Natural killer cell (primary cell): ENCODE measurements around the gene TMEM30B. TPM values are rescaled to one million over a fixed set of nuclear protein-coding genes. Genes with fewer than 3 reads are reported as not detected.

Experiments
- ATAC-seq, 3 donors: fragments of 150-1000 bp in 2 of 3; fragments of 200-7000 bp in 1 of 3; cut with Tn5 transposase; 1 replicate in 1 of 3; 2 replicates in 2 of 3; pipeline ENCODE4 v1.10.0; 2021; ENCODE audit warnings: mild to moderate bottlenecking in 2 of 3, moderate library complexity in 2 of 3
- DNase-seq, 2 donors: peaks; one replicate each; pipeline versions ENCODE4 v3.0.0 to v3.0.0-alpha.2; 2013 to 2021; ENCODE audit warnings: mixed read lengths in 1 of 2
- H3K27ac ChIP-seq: one replicate; pipeline ENCODE4 v1.5.1; 2013; ENCODE audit warnings: mild to moderate bottlenecking, low read length
- H3K27me3 ChIP-seq: one replicate; pipeline ENCODE4 v1.6.1; 2013; ENCODE audit warnings: low read length; ENCODE audit not compliant: control insufficient read depth, insufficient read depth
- H3K36me3 ChIP-seq: one replicate; pipeline ENCODE4 v1.6.1; 2013; ENCODE audit warnings: low read length; ENCODE audit not compliant: control insufficient read depth, insufficient read depth
- H3K4me1 ChIP-seq: one replicate; pipeline ENCODE4 v1.6.1; 2013; ENCODE audit warnings: low read length; ENCODE audit not compliant: control insufficient read depth, insufficient read depth
- H3K4me3 ChIP-seq: one replicate; pipeline ENCODE4 v1.5.1; 2013; ENCODE audit warnings: low read length
- H3K9me3 ChIP-seq: one replicate; pipeline ENCODE4 v1.6.1; 2013; ENCODE audit warnings: low read length; ENCODE audit not compliant: control insufficient read depth, insufficient read depth
- H3K27ac Mint-ChIP-seq, 2 donors: one replicate each; pipeline ENCODE4 v1.8.0; 2022; ENCODE audit warnings: mild to moderate bottlenecking in 2 of 2, mixed read lengths in 2 of 2, moderate library complexity in 1 of 2
- H3K27me3 Mint-ChIP-seq, 2 donors: one replicate each; pipeline ENCODE4 v1.8.0; 2022; ENCODE audit warnings: low read depth in 2 of 2, mixed read lengths in 2 of 2
- H3K36me3 Mint-ChIP-seq: one replicate; pipeline ENCODE4 v1.8.0; 2022; ENCODE audit warnings: mixed read lengths
- H3K4me1 Mint-ChIP-seq, 2 donors: one replicate each; pipeline ENCODE4 v1.8.0; 2022; ENCODE audit warnings: mixed read lengths in 2 of 2
- H3K4me3 Mint-ChIP-seq: one replicate; pipeline ENCODE4 v1.8.0; 2022; ENCODE audit warnings: mild to moderate bottlenecking, moderate library complexity, mixed read lengths
- H3K9me3 Mint-ChIP-seq, 2 donors: one replicate each; pipeline ENCODE4 v1.8.0; 2022; ENCODE audit warnings: mixed read lengths in 2 of 2
- CTCF ChIP-seq: fragments of 200-600 bp; IDR thresholded peaks from one replicate; pipeline ENCODE4 v1.8.0; 2022; ENCODE audit warnings: antibody characterized with exemption
- WGBS: methylation state at CpG from one replicate; pipeline ENCODE4 v1.1.7; 2013; ENCODE audit warnings: missing lambda C conversion rate; ENCODE audit not compliant: insufficient coverage; 5-methylcytosine and 5-hydroxymethylcytosine counted together
- intact Hi-C: fragments of 100-400 bp; cut with micrococcal nuclease; formaldehyde crosslinking; loops from one replicate; pipeline ENCODE4 v1.14.2; 2022
- total RNA-seq, 4 donors: library from RNA; stranded (reverse); fragments of 120-200 nt in 1 of 4; gene quantifications; one replicate each; pipeline versions ENCODE4 v1.2.3 to v1.2.4, GENCODE V29; 2013 to 2022

Gene TMEM30B
- total RNA-seq, 3 donors from 2014 or later (not counting 1 experiment from before 2014, with no cell fraction given), result 1.0 to 1.4 (median 1.3) TPM

- Histone ChIP-seq H3K27ac (no peak overlapping the region), H3K36me3 (no peaks in the 10 kb centered on the region), H3K9me3 (no peaks in the 10 kb centered on the region), H3K4me3 (no peak overlapping the region), H3K27me3 (no peaks in the 10 kb centered on the region), H3K4me1 (no peaks in the 10 kb centered on the region)
- TF ChIP-seq CTCF, result no peak
- DNase-seq (no peak), ATAC-seq (peak in 1 of 3 donors; percentile 8)
- no peaks in the 10 kb centered on the region for H3K9me3 Mint-ChIP-seq
- 40% methylated on average over 4 of the region's 4 CpGs for WGBS
- H3K27me3 Mint-ChIP-seq, result peaks cover 19 to 37% of the 10 kb centered on the region in 2 donors
- H3K27ac Mint-ChIP-seq, result no peak overlapping the region
- intact Hi-C loops, result no loop called here
- H3K4me3 Mint-ChIP-seq, result no peak overlapping the region
- peaks cover 0 to 5% of the 10 kb centered on the region in 2 donors for H3K4me1 Mint-ChIP-seq
- H3K36me3 Mint-ChIP-seq, result no peaks in the 10 kb centered on the region
These were observed 27.9 kb downstream of the TMEM30B start for GRCh38 chr14:61253064-61253738.

- DNase-seq (peak; percentile 31 to 80), ATAC-seq (peak; percentile 80 to 100 (median 95))
- peaks cover 0 to 5% of the 10 kb centered on the region in 2 donors for H3K4me1 Mint-ChIP-seq
- Histone ChIP-seq H3K4me1 (no peaks in the 10 kb centered on the region), H3K9me3 (no peaks in the 10 kb centered on the region), H3K27me3 (no peaks in the 10 kb centered on the region), H3K36me3 (no peaks in the 10 kb centered on the region), H3K27ac (no peak overlapping the region), H3K4me3 (no peak overlapping the region)
- no peak overlapping the region for H3K27ac Mint-ChIP-seq
- H3K27me3 Mint-ChIP-seq, result peaks cover 19 to 37% of the 10 kb centered on the region in 2 donors
- intact Hi-C loops, result loop anchor here (1.0 kb wide), 3 partner anchors 227 to 902 kb away; no protein-coding TSS in a partner anchor
- no peaks in the 10 kb centered on the region for H3K36me3 Mint-ChIP-seq
- peak; percentile 66 for TF ChIP-seq CTCF
- no peaks in the 10 kb centered on the region for H3K9me3 Mint-ChIP-seq
- 8% methylated on average over 4 of the region's 7 CpGs for WGBS
- no peak overlapping the region for H3K4me3 Mint-ChIP-seq
These were observed 28.6 kb downstream of the TMEM30B start for GRCh38 chr14:61252369-61253063.

- Histone ChIP-seq H3K27me3 (no peaks in the 10 kb centered on the region), H3K27ac (no peak overlapping the region), H3K36me3 (no peaks in the 10 kb centered on the region), H3K9me3 (no peaks in the 10 kb centered on the region), H3K4me3 (no peak overlapping the region), H3K4me1 (no peaks in the 10 kb centered on the region)
- ATAC-seq (no peak), DNase-seq (no peak)
- Mint-ChIP-seq H3K27me3 (peaks cover 16 to 28% of the 10 kb centered on the region in 2 donors), H3K4me1 (peaks cover 0 to 5% of the 10 kb centered on the region in 2 donors), H3K9me3 (no peaks in the 10 kb centered on the region), H3K4me3 (no peak overlapping the region), H3K27ac (no peak overlapping the region), H3K36me3 (no peaks in the 10 kb centered on the region)
- intact Hi-C loops, result no loop called here
- TF ChIP-seq CTCF, result no peak
- 83% methylated on average over 5 of the region's 9 CpGs for WGBS
These were observed 31.1 kb downstream of the TMEM30B start for GRCh38 chr14:61250063-61250462.
